Mesendoderm (in vitro differentiated cells): ENCODE measurements around the gene EFCC1.

ENCODE experiments used
- DNase-seq: peaks from one replicate; pipeline ENCODE4 v3.0.0; 2013
- H2AK5ac ChIP-seq: 2 replicates; pipeline ENCODE4 v1.6.1; 2013; ENCODE audit warnings: low read length, inconsistent platforms
- H2BK120ac ChIP-seq: 2 replicates; pipeline ENCODE4 v1.6.1; 2013; ENCODE audit warnings: low read depth, mild to moderate bottlenecking, low read length, moderate library complexity, mixed read lengths
- H2BK15ac ChIP-seq: replicated peaks from 2 replicates; pipeline ENCODE4 v1.6.1; 2013; ENCODE audit warnings: low read depth, mild to moderate bottlenecking, moderate library complexity
- H2BK5ac ChIP-seq: 2 replicates; pipeline ENCODE4 v1.6.1; 2013; ENCODE audit warnings: low read length, inconsistent platforms
- H3K18ac ChIP-seq: 2 replicates; pipeline ENCODE4 v1.6.1; 2013; ENCODE audit warnings: mild to moderate bottlenecking, low read length, mixed read lengths
- H3K23ac ChIP-seq: one replicate; pipeline ENCODE4 v1.6.1; 2013; ENCODE audit warnings: low read length
- H3K27ac ChIP-seq: 2 replicates; pipeline ENCODE4 v1.5.1; 2013; ENCODE audit warnings: low read depth, mild to moderate bottlenecking, inconsistent platforms, low read length, moderate library complexity
- H3K27me3 ChIP-seq: 2 replicates; pipeline ENCODE4 v1.6.1; 2013; ENCODE audit warnings: low read length, control low read depth, mild to moderate bottlenecking, inconsistent platforms; ENCODE audit not compliant: insufficient read depth, poor library complexity
- H3K36me3 ChIP-seq: 2 replicates; pipeline ENCODE4 v1.6.1; 2013; ENCODE audit warnings: low read length, inconsistent platforms; ENCODE audit not compliant: control insufficient read depth, insufficient read depth
- H3K4ac ChIP-seq: one replicate; pipeline ENCODE4 v1.6.1; 2013; ENCODE audit warnings: low read depth, mild to moderate bottlenecking, low read length, moderate library complexity
- H3K4me1 ChIP-seq: 2 replicates; pipeline ENCODE4 v1.6.1; 2013; ENCODE audit warnings: low read depth, low read length, inconsistent platforms; ENCODE audit not compliant: control insufficient read depth
- H3K4me2 ChIP-seq: 2 replicates; pipeline ENCODE4 v1.6.1; 2013; ENCODE audit warnings: low read length
- H3K4me3 ChIP-seq: 2 replicates; pipeline ENCODE4 v1.5.1; 2013; ENCODE audit warnings: mild to moderate bottlenecking, low read length
- H3K56ac ChIP-seq: one replicate; pipeline ENCODE4 v1.6.1; 2013; ENCODE audit warnings: low read length
- H3K79me1 ChIP-seq: 2 replicates; pipeline ENCODE4 v1.6.1; 2013; ENCODE audit warnings: low read length, inconsistent platforms
- H3K79me2 ChIP-seq: 2 replicates; pipeline ENCODE4 v1.6.1; 2013; ENCODE audit warnings: mild to moderate bottlenecking, low read length; ENCODE audit not compliant: control insufficient read depth, insufficient read depth
- H3K9ac ChIP-seq: 2 replicates; pipeline ENCODE4 v1.6.1; 2013; ENCODE audit warnings: low read length, inconsistent platforms
- H4K5ac ChIP-seq: one replicate; pipeline ENCODE4 v1.6.1; 2013; ENCODE audit warnings: low read length
- H4K8ac ChIP-seq: one replicate; pipeline ENCODE4 v1.6.1; 2013; ENCODE audit warnings: low read depth, mild to moderate bottlenecking, control low read depth, low read length, moderate library complexity
- WGBS: extraction: QIAGEN DNeasy Blood & Tissue Kit; methylation state at CpG from one replicate; pipeline ENCODE4 v1.1.7; 2013; ENCODE audit warnings: low lambda C conversion rate, missing lambda C conversion rate; ENCODE audit not compliant: insufficient coverage; ENCODE audit errors: extremely low coverage; 5-methylcytosine and 5-hydroxymethylcytosine counted together

EFCC1 gene

GRCh38 chr3:128996200-128996599, 4.9 kb upstream of the EFCC1 start:
- no peak overlapping the region for H3K9ac ChIP-seq
- H2BK5ac ChIP-seq: no peak overlapping the region
- peaks cover 18% of the 10 kb centered on the region for H3K27me3 ChIP-seq
- H3K79me1 ChIP-seq: no peaks in the 10 kb centered on the region
- no CpG with 5 or more reads among the region's 1 CpG for WGBS
- H3K4me1 ChIP-seq: peaks cover 2% of the 10 kb centered on the region
- no peak overlapping the region for H2AK5ac ChIP-seq
- no peaks in the 10 kb centered on the region for H3K36me3 ChIP-seq
- H3K23ac ChIP-seq: no peak overlapping the region
- no peak overlapping the region for H4K5ac ChIP-seq
- no peak overlapping the region for H3K4me2 ChIP-seq
- DNase-seq: no peak
- no peak overlapping the region for H3K27ac ChIP-seq
- H4K8ac ChIP-seq: no peak overlapping the region
- no peak overlapping the region for H2BK120ac ChIP-seq
- H2BK15ac ChIP-seq: no peak overlapping the region
- H3K18ac ChIP-seq: no peak overlapping the region
- H3K56ac ChIP-seq: no peak overlapping the region
- no peak overlapping the region for H3K4ac ChIP-seq
- no peaks in the 10 kb centered on the region for H3K79me2 ChIP-seq
- no peak overlapping the region for H3K4me3 ChIP-seq

DNA sequence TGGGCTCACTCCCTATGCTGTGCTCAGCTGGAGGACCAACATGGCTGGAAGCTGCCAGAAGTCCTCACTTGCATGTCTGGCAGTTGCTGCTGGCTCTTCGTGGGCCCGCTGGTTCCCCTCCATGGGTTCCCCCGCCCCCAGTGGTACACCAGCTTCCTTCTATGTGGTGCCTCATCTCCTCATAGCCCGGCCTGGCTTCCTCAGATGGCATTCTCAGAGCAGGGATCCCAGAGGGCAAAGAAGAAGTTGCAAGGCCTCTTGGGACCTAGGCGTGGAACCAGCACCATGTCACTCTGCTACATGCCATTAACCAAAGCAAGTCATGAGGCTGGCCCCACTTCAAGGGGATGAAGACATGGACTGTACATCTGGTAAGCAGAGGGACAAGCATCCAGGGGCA, 4.4 kb upstream of the EFCC1 start:
- H3K27ac ChIP-seq: no peak overlapping the region
- no peak overlapping the region for H2AK5ac ChIP-seq
- no peak overlapping the region for H3K4me2 ChIP-seq
- no CpG with 5 or more reads among the region's 5 CpGs for WGBS
- H4K5ac ChIP-seq: no peak overlapping the region
- H3K79me2 ChIP-seq: no peaks in the 10 kb centered on the region
- peaks cover 2% of the 10 kb centered on the region for H3K4me1 ChIP-seq
- peaks cover 23% of the 10 kb centered on the region for H3K27me3 ChIP-seq
- no peak overlapping the region for H2BK120ac ChIP-seq
- H3K79me1 ChIP-seq: no peaks in the 10 kb centered on the region
- H3K18ac ChIP-seq: no peak overlapping the region
- no peaks in the 10 kb centered on the region for H3K36me3 ChIP-seq
- no peak for DNase-seq
- H3K4ac ChIP-seq: no peak overlapping the region
- H3K4me3 ChIP-seq: no peak overlapping the region
- H3K9ac ChIP-seq: no peak overlapping the region
- H3K23ac ChIP-seq: no peak overlapping the region
- H2BK5ac ChIP-seq: no peak overlapping the region
- no peak overlapping the region for H4K8ac ChIP-seq
- no peak overlapping the region for H3K56ac ChIP-seq
- no peak overlapping the region for H2BK15ac ChIP-seq

- Histone ChIP-seq H3K4me1 (peaks cover 2% of the 10 kb centered on the region), H2BK120ac (no peak overlapping the region), H3K56ac (no peak overlapping the region), H3K23ac (no peak overlapping the region), H3K79me2 (no peaks in the 10 kb centered on the region), H3K4me2 (no peak overlapping the region), H2BK5ac (no peak overlapping the region), H3K27me3 (peaks cover 31% of the 10 kb centered on the region), H3K27ac (no peak overlapping the region), H2BK15ac (no peak overlapping the region), H3K9ac (no peak overlapping the region), H4K5ac (no peak overlapping the region), H3K18ac (no peak overlapping the region), H3K79me1 (no peaks in the 10 kb centered on the region), H4K8ac (no peak overlapping the region), H3K36me3 (no peaks in the 10 kb centered on the region), H3K4me3 (no peak overlapping the region), H3K4ac (no peak overlapping the region), H2AK5ac (no peak overlapping the region)
- WGBS: no CpG with 5 or more reads among the region's 4 CpGs
- no peak for DNase-seq
These were observed 3.5 kb upstream of the EFCC1 start for GRCh38 chr3:128997486-128998133.

DNA sequence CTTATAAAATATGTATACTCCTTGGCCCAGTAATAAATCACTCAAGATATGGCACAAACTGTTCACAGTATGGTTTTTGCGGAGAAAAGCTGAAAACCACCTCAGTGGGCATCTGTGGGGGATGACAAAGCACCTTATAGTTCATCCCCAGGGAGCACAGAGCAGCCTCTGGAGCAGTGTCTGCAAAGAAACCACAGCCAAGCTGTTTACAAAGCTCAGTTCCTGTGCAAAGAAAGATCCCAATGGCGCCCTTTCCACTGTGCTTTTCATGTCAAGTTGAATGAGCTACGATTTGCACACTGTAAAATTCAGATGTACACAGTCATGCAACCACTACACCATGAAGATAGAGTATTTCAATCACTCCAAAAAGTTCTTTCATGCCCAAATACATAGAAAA, 2.5 kb upstream of the EFCC1 start:
- H4K5ac ChIP-seq: no peak overlapping the region
- no peak overlapping the region for H3K4ac ChIP-seq
- DNase-seq: no peak
- H3K9ac ChIP-seq: no peak overlapping the region
- H3K4me1 ChIP-seq: peaks cover 2% of the 10 kb centered on the region
- no peak overlapping the region for H2BK120ac ChIP-seq
- no peak overlapping the region for H3K27ac ChIP-seq
- H3K36me3 ChIP-seq: no peaks in the 10 kb centered on the region
- no peak overlapping the region for H2BK15ac ChIP-seq
- no peaks in the 10 kb centered on the region for H3K79me1 ChIP-seq
- no peak overlapping the region for H4K8ac ChIP-seq
- H3K4me3 ChIP-seq: no peak overlapping the region
- H3K27me3 ChIP-seq: peaks cover 38% of the 10 kb centered on the region
- WGBS: no CpG with 5 or more reads among the region's 3 CpGs
- no peak overlapping the region for H2AK5ac ChIP-seq
- H3K4me2 ChIP-seq: no peak overlapping the region
- H3K18ac ChIP-seq: no peak overlapping the region
- H3K56ac ChIP-seq: no peak overlapping the region
- no peaks in the 10 kb centered on the region for H3K79me2 ChIP-seq
- no peak overlapping the region for H2BK5ac ChIP-seq
- no peak overlapping the region for H3K23ac ChIP-seq

- Histone ChIP-seq H3K36me3 (no peaks in the 10 kb centered on the region), H3K4me3 (no peak overlapping the region), H2AK5ac (no peak overlapping the region), H4K8ac (no peak overlapping the region), H3K79me1 (no peaks in the 10 kb centered on the region), H3K4me1 (peaks cover 2% of the 10 kb centered on the region), H3K27ac (no peak overlapping the region), H3K56ac (no peak overlapping the region), H2BK5ac (no peak overlapping the region), H3K27me3 (peaks cover 43% of the 10 kb centered on the region), H2BK120ac (no peak overlapping the region), H3K9ac (no peak overlapping the region), H4K5ac (no peak overlapping the region), H3K23ac (no peak overlapping the region), H3K18ac (no peak overlapping the region), H3K79me2 (no peaks in the 10 kb centered on the region), H2BK15ac (no peak overlapping the region), H3K4ac (no peak overlapping the region), H3K4me2 (no peak overlapping the region)
- DNase-seq: no peak
- WGBS: no CpG with 5 or more reads among the region's 5 CpGs
These were observed 2.0 kb upstream of the EFCC1 start for GRCh38 chr3:128999102-128999501.

DNA sequence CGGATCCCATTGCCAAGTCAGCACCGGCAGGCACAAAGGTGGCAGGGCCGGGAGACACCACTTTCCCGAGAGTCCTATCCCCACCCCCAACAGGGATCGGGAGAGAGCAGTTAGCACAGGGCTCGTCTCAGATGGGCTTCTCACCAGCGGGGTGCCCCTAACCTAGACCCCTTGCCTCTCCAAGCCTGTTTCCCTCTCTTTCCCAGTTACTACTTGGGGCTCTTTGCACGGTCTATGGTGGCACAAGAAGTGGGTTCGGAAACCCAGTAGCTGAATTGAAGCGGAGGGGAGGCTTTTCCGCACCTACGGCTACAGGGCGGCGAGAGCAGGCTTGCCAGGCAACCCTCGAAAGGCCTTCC, 383 bp upstream of the EFCC1 start:
- H2BK5ac ChIP-seq: no peak overlapping the region
- peak overlapping the region; percentile 84 for H3K4me2 ChIP-seq
- H3K18ac ChIP-seq: no peak overlapping the region
- no peak overlapping the region for H3K4ac ChIP-seq
- H3K27me3 ChIP-seq: peaks cover 46% of the 10 kb centered on the region
- no peaks in the 10 kb centered on the region for H3K36me3 ChIP-seq
- WGBS: no CpG with 5 or more reads among the region's 15 CpGs
- no peak for DNase-seq
- no peak overlapping the region for H2BK15ac ChIP-seq
- no peak overlapping the region for H2AK5ac ChIP-seq
- no peak overlapping the region for H3K27ac ChIP-seq
- no peaks in the 10 kb centered on the region for H3K79me2 ChIP-seq
- no peak overlapping the region for H3K23ac ChIP-seq
- H3K9ac ChIP-seq: peak overlapping the region; percentile 46
- no peak overlapping the region for H4K8ac ChIP-seq
- peaks cover 2% of the 10 kb centered on the region for H3K4me1 ChIP-seq
- H3K4me3 ChIP-seq: peak overlapping the region; percentile 28
- no peak overlapping the region for H2BK120ac ChIP-seq
- H3K79me1 ChIP-seq: no peaks in the 10 kb centered on the region
- peak overlapping the region; percentile 62 for H3K56ac ChIP-seq
- H4K5ac ChIP-seq: no peak overlapping the region
